HFFc6 (cell line): ENCODE results near the gene ITPR1. TPM values are rescaled to one million over a fixed set of nuclear protein-coding genes. Genes with fewer than 3 reads are reported as not detected.

Experiments
- DNase-seq: peaks from one replicate; pipeline ENCODE4 v3.0.0-alpha.2; 2018
- H3K27ac Mint-ChIP-seq: 2 replicates; pipeline ENCODE4 v1.8.0; 2020; ENCODE audit warnings: mild to moderate bottlenecking, mixed read lengths
- H3K27me3 Mint-ChIP-seq: 2 replicates; pipeline ENCODE4 v1.8.0; 2021; ENCODE audit warnings: mild to moderate bottlenecking, moderate library complexity, mixed read lengths; ENCODE audit not compliant: insufficient read depth
- H3K36me3 Mint-ChIP-seq: 2 replicates; pipeline ENCODE4 v1.8.0; 2021; ENCODE audit warnings: low read depth, mixed read lengths
- H3K4me1 Mint-ChIP-seq: 2 replicates; pipeline ENCODE4 v1.8.0; 2020; ENCODE audit warnings: low read depth, mixed read lengths
- H3K4me3 Mint-ChIP-seq: 2 replicates; pipeline ENCODE4 v1.8.0; 2020; ENCODE audit warnings: mild to moderate bottlenecking, moderate library complexity, mixed read lengths
- H3K9me3 Mint-ChIP-seq: 2 replicates; pipeline ENCODE4 v1.8.0; 2020; ENCODE audit warnings: mild to moderate bottlenecking, mixed read lengths
- CTCF ChIP-seq: fragments of 200-600 bp; sonication (generic); IDR thresholded peaks from 2 replicates; pipeline ENCODE4 v1.5.0; 2021; ENCODE audit warnings: antibody characterized with exemption, mild to moderate bottlenecking
- total RNA-seq, 6 experiments: library from RNA; stranded (reverse); fragmentation: NEBNext Ultra II Directional; extraction: Animal tissue kit (Norgen Biotek cat#: 25700); gene quantifications; 2 replicates in 1 of 6; 3 replicates in 5 of 6; pipeline ENCODE4 v1.2.3, GENCODE V29; 2021

The ITPR1 gene
- total RNA-seq, 6 experiments from 2014 or later = 4.9 to 8.3 (median 6.1) TPM

DNA sequence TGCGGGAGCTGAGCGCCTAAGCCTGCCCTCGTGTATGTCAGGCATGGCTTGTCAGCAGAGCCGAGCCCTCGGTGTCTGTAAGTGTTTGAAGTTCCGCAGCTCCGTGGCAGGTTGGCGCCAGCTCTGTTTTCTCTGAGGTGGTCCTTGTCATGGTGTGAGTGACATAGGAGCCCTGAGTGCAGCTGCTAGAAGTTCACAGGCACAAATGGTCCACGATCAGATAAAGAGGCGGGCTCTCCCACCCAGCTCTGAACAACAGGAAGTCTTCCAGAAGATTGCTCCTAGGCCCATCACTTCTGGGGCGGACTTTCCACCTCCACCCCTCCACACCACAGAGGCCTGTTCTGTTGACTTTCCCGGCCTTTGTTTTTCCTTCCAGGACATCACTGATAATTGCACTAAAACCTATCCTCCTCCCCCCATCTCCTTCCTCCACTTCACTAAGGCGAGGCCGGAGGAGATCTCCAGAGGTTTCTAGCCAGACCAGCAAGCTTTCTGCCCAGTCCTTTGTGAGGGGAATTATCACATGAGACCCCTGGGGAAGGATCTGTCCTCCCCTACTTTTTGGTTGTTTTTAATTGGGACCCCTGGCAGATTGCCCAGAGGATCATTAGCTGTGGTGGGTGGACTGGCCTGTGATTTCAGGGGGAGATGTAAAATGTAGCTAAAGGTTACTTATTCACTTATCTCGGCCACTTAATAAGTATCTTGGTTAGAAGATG is 19.9 kb downstream of the ITPR1 start:
- TF ChIP-seq CTCF = no peak
- no peak for DNase-seq
- Mint-ChIP-seq H3K27ac (no peak overlapping the region), H3K27me3 (peaks cover 4% of the 10 kb centered on the region), H3K4me3 (no peak overlapping the region), H3K9me3 (no peaks in the 10 kb centered on the region), H3K36me3 (no peaks in the 10 kb centered on the region), H3K4me1 (no peaks in the 10 kb centered on the region)

DNA sequence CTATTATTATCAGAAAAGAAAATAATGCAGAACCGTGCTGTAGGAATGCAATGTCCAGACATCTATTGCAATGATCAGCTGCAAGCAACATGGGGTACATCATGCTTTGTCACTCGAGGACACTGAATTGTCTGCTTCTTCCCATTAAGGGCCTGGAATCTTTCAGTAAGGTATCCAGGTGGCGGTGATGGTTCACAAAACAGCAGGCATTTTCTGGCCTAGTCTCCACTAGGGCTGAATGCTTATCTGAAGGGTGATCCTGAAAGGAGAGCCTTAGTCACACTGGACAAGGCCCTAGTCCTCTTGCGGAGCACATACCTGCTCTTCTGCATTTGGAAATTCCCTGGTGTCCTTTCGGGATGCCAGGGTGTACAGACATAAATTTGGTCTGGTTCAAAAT is 21.2 kb downstream of the ITPR1 start:
- H3K4me1 Mint-ChIP-seq = no peaks in the 10 kb centered on the region
- H3K9me3 Mint-ChIP-seq = no peaks in the 10 kb centered on the region
- H3K4me3 Mint-ChIP-seq = no peak overlapping the region
- TF ChIP-seq CTCF = no peak
- peaks cover 2% of the 10 kb centered on the region for H3K27me3 Mint-ChIP-seq
- no peak for DNase-seq
- no peak overlapping the region for H3K27ac Mint-ChIP-seq
- H3K36me3 Mint-ChIP-seq = no peaks in the 10 kb centered on the region

DNA sequence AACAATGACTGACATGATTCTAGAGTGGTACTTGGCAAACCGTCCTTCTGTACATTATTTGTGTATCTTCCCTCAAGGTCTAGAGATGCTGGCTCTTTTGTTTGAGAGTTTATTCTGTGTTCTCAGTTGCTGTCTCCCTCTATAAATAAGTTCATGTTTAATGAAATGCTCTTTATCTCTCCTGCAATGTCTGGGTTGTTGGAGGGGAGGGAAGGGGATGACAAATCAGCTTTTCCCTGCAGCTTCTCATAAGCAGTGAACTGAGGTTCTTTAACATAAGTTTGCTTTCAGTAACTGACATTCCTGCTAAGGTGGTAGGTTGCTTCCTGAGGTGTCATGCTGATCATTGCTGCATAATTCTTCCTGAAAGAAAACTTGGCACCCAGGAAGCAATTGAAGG is 21.8 kb downstream of the ITPR1 start:
- no peak for DNase-seq
- H3K4me1 Mint-ChIP-seq = no peaks in the 10 kb centered on the region
- H3K4me3 Mint-ChIP-seq = no peak overlapping the region
- peaks cover 2% of the 10 kb centered on the region for H3K27me3 Mint-ChIP-seq
- H3K27ac Mint-ChIP-seq = no peak overlapping the region
- no peaks in the 10 kb centered on the region for H3K9me3 Mint-ChIP-seq
- TF ChIP-seq CTCF = no peak
- H3K36me3 Mint-ChIP-seq = no peaks in the 10 kb centered on the region

DNA sequence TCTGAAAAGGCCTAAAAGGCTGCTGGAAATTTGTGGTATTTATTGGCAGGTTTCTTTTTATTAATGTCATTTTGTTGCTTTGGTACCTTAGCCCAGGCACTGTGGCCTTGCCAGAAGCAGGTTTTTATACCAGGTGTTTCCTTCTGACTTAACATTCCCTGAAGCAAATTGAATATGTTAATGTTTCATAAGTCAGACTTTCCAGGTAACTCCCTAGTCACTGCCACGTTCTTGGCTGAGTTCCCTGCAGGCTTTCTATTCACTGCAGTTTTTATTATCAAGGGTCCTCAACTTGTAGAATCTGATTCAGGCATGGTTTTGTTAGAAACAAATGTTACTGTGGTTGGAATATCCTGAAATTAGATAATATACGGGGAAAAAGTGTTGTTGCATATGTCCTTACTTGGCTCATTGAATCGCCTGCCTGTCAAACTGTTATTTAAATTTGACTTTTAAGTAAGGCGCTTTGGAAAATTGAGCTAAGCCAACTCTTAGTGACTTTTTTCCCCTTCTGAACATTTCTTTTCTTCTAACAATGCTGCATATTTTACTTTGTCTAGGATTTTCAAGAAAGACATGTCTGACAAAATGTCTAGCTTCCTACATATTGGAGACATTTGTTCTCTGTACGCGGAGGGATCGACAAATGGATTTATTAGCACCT is 22.9 kb downstream of the ITPR1 start:
- no peak for TF ChIP-seq CTCF
- H3K9me3 Mint-ChIP-seq = no peaks in the 10 kb centered on the region
- H3K27ac Mint-ChIP-seq = no peak overlapping the region
- H3K4me3 Mint-ChIP-seq = no peak overlapping the region
- H3K36me3 Mint-ChIP-seq = no peaks in the 10 kb centered on the region
- H3K4me1 Mint-ChIP-seq = no peaks in the 10 kb centered on the region
- no peak for DNase-seq
- peaks cover 2% of the 10 kb centered on the region for H3K27me3 Mint-ChIP-seq

- Mint-ChIP-seq H3K4me1 (no peaks in the 10 kb centered on the region), H3K27ac (no peak overlapping the region), H3K4me3 (no peak overlapping the region), H3K27me3 (no peaks in the 10 kb centered on the region), H3K9me3 (no peaks in the 10 kb centered on the region), H3K36me3 (no peaks in the 10 kb centered on the region)
- no peak for DNase-seq
- no peak for TF ChIP-seq CTCF
These were observed 23.9 kb downstream of the ITPR1 start for GRCh38 chr3:4517093-4517492.
